ENCODE measurements around the gene UMAD1.

GRCh38 chr7:7665031-7665430, 24.5 kb downstream of the UMAD1 start:
- no peak for TF ChIP-seq CTCF (IDR thresholded peaks at IDR 0.05)
- TF ChIP-seq POLR2A (IDR thresholded peaks at IDR 0.05) = no peak
